OCI-LY7 (cell line): Measurements from ENCODE around the gene CBFA2T3.

Source experiments
- CTCF ChIP-seq: fragments of 200-600 bp; sonication (generic); conservative IDR thresholded peaks from 2 replicates; pipeline ENCODE4 v1.5.1; 2014; ENCODE audit warnings: mild to moderate bottlenecking, antibody characterized with exemption, low read length, moderate library complexity, mixed read lengths
- EZH2phosphoT487 ChIP-seq: fragments of 200-600 bp; sonication (generic); IDR thresholded peaks from 2 replicates; pipeline ENCODE4 v1.6.1; 2018; ENCODE audit warnings: low read depth, borderline replicate concordance, mild to moderate bottlenecking, mixed run types, antibody characterized with exemption, low read length, moderate library complexity, mixed read lengths

- TF ChIP-seq CTCF = no peak
- no peak for TF ChIP-seq EZH2phosphoT487
Observed at GRCh38 chr16:88966986-88967829, 9.8 kb downstream of the CBFA2T3 start.
